Non-pigmented ciliary epithelial cell (primary cell): Measurements from ENCODE around the gene CRY2.

Experiments
- DNase-seq: peaks from one replicate; pipeline ENCODE4 v3.0.0-alpha.2; 2010; ENCODE audit warnings: low read depth

Gene CRY2

GRCh38 chr11:45930951-45931570 is 83.8 kb downstream of the CRY2 start:
- DNase-seq, result no peak

GRCh38 chr11:45931739-45932138 is 84.5 kb downstream of the CRY2 start:
- DNase-seq, result no peak

GRCh38 chr11:45932217-45932616 is 84.9 kb downstream of the CRY2 start:
- no peak for DNase-seq
